Measurements from ENCODE around the gene MTX1.
"Not testable (repeated sequence)": the region's sequence is repeated elsewhere in the genome, so short reads cannot be mapped to it uniquely, and the experiment has no call there.

The MTX1 gene

GRCh38 chr1:155189926-155190325, 18.6 kb upstream of the MTX1 start:
- DNase-seq = not testable (repeated sequence)

DNA sequence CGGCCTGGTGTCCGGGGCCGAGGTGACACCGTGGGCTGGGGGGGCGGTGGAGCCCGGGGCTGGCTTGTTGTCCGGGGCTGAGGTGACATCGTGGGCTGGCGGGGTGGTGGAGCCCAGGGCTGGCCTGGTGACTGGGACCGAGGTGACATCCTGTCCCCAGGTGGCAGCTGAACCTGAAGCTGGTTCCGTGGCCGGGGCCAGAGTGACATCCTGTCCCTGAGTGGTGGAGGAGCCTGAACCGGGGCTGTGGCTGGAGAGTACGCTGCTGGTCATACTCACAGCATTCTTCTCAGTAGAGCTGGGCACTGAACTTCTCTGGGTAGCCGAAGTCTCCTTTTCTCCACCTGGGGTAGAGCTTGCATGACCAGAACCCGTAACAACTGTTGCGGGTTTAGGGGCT, 16.6 kb upstream of the MTX1 start:
- DNase-seq = no peak

DNA sequence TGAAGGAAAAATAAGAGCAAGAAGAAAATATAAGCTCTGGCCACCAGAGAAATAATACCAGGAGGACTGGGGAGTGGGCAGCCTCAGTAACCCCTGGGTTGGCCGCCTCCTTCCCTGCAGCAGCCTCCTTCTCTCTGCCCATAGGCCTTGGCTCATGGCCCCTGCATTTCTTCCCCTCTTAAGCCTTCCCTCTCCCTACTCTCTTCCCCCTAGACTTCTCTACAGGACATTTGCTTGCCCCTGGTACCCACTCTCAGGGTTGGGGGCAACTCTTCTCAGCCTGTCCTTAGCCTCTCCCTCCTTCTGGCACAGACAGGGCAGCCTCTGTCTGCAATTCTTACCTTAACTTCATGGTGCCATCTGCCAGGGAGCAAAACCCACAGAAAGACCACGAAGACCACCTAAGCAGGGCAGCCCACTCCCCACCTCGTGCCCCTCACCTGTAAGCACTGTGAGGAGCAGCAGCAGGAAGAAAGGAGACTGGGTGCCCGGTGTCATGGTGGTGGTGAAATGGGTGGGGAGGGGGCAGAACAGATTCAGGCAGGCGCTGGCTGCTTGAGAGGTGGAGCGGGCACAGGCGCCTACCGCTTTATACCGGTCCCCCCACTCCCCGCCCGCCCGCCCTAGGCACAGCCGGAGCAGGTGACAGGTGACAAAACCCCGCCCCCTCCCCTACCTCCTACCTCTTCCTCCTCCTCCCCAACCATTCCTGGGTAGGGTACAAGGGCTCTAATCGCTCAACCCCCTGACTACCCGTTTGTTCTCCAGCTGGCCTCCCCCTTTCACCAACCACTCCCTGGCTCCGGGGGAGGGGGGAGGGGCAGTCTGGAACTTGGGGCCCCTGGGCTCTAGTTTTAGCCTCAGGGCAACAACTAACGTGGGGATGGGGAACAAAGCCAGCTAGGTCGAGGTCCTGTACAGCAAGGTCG, 15.9 kb upstream of the MTX1 start:
- no peak for DNase-seq

GRCh38 chr1:155193275-155193990, 15.1 kb upstream of the MTX1 start:
- DNase-seq = peak; percentile 95

DNA sequence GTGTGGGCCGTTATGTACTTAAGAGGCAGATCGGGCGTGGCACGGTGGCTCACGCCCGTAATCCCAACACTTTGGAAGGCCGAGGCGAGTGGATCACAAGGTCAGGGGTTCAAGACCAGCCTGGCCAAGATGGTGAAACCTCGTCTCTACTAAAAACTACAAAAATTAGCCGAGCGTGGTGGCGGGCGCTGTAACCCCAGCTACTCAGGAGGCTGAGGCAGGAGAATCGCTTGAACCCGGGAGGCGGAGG, 14.6 kb upstream of the MTX1 start:
- DNase-seq = not testable (repeated sequence)

DNA sequence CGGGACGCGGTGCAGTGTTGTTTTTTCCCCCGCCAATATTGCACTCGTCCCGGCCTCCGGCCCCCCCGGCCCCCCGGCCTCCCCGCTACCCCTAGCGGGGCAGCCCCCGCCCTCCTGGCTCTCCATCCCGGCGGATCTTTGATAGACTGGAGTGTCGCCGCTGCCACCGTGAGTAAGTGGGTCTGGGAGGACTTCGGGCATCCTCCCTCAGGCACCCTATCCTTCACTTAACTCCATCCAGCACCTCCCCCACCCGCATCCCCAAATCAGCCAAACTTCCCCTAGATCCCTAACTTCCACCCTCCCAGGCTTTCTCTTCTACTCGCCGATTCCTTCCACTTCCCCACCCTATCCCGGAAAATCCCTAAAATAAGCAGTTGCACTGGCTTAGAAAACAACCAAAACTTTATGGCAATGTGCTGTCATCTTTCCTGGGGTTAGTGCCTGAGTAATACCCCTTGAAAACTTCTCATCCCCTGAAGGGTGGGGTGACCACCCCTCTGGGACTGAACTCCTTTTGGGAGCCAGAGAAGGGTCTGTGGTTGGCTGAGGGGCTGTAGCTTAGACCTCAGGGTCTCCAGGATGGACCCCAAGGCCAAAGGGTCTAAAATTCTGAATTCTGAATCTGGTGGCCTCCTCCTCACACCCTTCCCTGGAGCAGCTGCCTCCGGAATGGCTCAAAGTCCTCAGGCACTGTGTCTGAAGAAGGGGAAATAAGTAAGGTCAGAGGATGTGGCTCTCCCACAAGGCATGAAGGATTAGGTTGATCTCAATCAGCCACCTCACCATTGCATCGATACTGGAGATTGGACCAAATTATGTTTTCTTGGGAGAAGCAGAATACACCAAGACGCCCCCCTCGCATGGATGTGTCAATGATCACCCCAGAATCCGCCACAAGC, 13.0 kb upstream of the MTX1 start:
- peak; percentile 61 for DNase-seq

DNA sequence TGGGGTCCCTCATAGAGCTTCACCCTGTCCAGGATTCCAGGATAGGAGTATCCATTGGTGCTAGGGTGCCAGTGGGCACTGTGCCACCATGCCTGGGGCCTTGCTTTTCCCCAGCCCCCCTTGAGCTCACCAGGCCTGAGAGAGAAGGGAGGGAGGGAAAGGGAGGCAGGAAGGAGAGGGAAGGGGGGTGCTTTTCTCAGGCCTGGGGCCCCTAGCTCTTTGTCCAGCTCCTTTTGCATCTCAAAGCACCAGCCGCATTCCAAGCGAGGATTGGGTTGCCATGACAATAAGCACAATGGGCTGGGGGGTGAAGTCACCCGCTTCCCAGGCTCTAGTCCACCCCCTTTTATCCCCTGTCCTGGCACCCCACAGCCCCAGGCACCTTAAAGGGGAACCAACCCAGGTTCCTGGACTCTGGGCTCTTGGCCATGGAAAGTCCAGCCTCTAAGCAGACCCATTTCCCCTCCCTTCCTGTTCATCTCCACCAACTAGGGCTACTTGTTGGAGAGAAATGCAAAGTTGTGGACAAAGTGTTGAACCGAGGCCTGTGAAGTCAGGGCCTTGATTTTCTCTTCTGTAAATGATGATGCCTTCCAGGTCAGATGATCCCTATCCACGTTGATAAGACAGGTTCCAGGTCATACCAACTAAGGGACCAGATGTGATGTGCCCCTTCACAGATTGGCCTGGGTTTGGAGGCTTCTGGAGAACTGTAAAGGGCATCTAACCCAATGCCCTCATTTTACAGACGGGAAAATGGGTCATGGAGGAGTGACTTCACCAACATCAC, 12.2 kb upstream of the MTX1 start:
- DNase-seq = no peak

DNA sequence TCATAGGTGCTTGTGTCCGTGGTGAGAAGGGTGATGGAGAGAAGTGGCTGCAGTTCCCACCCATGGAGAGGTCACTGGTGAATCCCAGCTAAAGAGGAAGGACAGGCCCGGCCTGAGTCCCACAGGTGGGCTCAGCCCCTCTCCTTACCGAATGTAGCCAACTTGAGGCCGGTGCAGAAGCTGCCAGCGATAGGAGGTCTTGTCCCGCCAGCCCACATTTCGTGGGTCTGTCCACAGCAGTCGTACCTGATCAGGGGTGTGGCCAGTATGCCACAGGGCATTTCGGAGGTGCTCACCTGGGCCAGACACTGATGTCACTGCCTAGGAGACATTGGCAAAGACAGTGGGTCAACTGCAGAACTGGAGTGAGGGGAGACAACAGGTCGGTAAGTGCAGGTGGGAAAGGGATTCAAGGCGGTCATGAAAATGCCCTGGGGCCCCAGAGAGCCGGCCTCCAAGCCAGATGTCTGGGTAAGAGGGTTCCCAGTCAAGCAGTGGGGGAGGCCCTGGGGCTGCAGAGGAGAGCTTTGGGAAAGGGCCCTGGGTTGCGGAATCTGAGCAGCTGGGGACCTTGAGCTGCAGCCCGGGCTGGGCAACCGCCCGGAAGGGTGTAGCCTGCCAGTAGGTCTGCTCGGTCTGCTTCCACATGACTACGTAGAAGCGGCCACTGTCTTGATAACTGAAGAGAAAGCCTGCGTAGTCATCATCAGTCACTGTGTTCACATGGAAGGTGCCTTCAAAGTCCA, 11.4 kb upstream of the MTX1 start:
- DNase-seq = no peak

DNA sequence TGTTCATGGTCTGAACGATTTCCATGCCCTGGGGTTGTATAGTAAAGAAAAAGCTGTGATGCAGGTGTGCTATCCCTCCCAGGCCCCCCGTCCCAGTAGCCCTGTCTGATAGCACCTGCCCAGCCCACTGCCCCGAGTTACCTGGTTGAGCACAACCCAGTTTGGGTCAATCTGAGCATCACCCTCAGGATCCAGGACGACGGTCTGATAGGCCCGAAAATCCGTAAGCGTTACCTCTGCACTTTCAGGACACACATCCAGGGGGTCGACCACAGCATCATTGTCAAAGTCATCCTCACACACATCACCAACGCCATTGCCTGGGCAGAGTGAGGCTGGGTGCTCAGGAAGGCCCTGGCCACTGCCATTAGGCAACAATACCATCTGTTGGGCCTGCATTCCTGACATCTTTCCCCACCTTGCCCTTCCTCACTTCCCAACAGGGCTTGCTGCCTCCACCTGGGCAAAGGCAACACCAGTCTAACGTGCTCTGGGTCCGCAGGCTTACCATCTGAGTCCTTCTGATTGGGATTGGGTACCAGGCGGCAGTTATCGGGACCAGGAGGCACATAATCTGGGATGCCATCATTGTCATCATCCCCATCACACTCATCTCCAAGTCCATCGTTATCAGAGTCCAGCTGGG, 10.5 kb upstream of the MTX1 start:
- DNase-seq = no peak

DNA sequence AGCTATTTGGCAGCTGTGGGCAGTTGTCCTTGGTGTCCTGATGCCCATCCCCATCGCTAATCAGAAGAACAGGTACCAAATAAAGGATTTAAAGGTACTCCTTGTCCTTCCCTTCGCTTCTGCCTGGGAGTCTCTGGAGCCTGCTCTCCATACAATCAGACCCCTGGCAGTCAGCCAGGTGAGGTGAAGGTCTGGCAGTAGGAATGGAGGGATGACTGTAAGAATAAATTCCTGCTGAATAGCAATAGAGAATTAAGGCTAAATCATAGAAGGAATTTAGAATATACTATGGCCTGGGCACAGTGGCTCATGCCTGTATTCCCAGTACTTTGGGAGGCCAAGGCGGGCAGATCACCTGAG, 10.0 kb upstream of the MTX1 start:
- DNase-seq = no peak

DNA sequence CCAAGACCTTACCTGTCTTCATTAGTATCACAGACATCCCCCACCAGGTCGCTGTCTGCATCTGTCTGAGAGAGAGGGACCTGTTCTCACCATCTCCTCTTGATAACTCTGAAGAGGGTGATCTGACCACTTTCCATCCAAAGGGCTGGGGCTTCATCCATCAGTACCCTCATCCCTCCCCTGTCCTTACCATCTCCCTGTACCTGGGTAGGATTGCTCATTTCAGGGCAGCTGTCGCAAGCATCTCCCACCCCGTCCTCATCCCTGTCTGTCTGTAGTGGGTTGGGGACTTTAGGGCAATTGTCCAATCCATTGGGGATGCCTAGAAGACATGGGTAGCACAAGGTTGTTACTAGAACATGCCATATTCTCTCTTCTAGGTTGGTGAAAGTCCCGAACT, 8.7 kb upstream of the MTX1 start:
- no peak for DNase-seq

- DNase-seq = no peak
These were observed 7.6 kb upstream of the MTX1 start for GRCh38 chr1:155200920-155201319.

DNA sequence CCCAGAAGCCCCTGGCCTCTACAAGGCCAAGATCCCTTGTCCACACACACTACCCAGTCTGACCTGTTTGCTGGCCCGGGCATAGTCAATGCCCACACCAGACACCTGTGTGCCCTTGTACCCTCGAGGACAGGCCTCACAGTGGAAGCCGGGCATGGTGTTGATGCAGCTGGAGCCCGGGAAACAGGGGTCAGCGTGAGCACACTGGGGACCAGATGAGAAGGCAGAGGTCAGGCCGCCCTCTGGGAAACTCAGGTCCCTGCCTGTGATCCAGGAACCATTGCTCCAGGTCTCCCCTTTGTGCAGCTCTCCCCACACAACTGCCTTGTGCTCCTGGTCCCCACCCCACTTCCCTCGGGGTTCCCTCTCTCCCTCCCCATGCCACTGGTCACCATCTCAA, 6.3 kb upstream of the MTX1 start:
- DNase-seq = no peak

GRCh38 chr1:155202731-155203515, 5.6 kb upstream of the MTX1 start:
- no peak for DNase-seq

- no peak for DNase-seq
These were observed 3.5 kb upstream of the MTX1 start for GRCh38 chr1:155205035-155205434.

DNA sequence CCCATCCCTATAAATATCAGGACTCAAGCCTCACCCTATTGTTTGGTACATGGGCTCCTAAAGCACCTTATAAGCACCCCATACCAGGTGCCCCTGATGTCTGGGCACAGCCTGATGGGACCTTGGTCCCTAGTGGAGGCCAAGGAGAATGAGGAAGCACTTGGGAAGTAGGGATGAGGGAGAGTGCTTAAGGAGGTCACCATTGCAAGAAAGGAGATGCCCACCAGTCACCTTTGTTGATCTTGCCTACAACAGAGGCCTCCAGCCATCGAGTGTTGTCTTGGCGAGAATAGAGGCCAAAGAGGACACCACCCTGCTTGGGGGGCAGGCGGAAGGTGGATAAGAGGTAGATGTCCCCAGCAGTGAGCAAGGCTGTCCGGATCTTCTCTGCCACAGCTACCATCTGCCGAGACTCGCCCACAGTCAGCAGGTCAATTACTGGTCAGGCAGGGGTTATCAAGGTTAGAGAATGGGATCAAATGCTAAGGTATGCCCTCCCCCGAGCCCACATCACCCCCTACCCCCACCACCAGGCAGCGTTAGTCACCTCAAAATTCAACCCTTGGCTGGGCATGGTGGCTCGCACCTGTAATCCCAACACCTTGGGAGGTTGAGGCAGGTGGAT, 2.4 kb upstream of the MTX1 start:
- DNase-seq = no peak

GRCh38 chr1:155206891-155207805, 1.3 kb upstream of the MTX1 start:
- DNase-seq = peak; percentile 97

- DNase-seq = peak; percentile 92
These were observed 522 bp upstream of the MTX1 start, which contains the start of gene THBS3 for GRCh38 chr1:155207806-155208540. TSS of gene THBS3 (minus strand) at chr1:155207897. CDS start at chr1:155207876, 21 bp downstream.

Data from NCI-H82 (cell line).